Loucy (cell line): ENCODE measurements around the gene SLC22A14.

Source experiments
- H2AFZ ChIP-seq: fragments of 200-600 bp; sonication (generic); 2 replicates; pipeline ENCODE4 v1.6.0; 2016; ENCODE audit warnings: antibody characterized with exemption, mild to moderate bottlenecking, low read length, moderate library complexity
- H3F3A ChIP-seq: fragments of 200-600 bp; 2 replicates; pipeline ENCODE4 v1.6.0; 2016; ENCODE audit warnings: antibody characterized with exemption, low read depth, mild to moderate bottlenecking
- H3K27me3 ChIP-seq: fragments of 200-600 bp; sonication (generic); 2 replicates; pipeline ENCODE4 v1.6.1; 2014; ENCODE audit warnings: low read length, mild to moderate bottlenecking; ENCODE audit not compliant: insufficient read depth, poor library complexity, severe bottlenecking
- H3K36me3 ChIP-seq: fragments of 200-600 bp; sonication (generic); 2 replicates; pipeline ENCODE4 v1.6.1; 2016; ENCODE audit warnings: low read length; ENCODE audit not compliant: insufficient read depth
- H3K4me1 ChIP-seq: fragments of 200-600 bp; sonication (generic); 2 replicates; pipeline ENCODE4 v1.5.1; 2014; ENCODE audit warnings: low read length, mild to moderate bottlenecking; ENCODE audit not compliant: insufficient read depth, poor library complexity, severe bottlenecking
- H3K4me2 ChIP-seq: fragments of 200-600 bp; sonication (generic); 2 replicates; pipeline ENCODE4 v1.6.0; 2014; ENCODE audit warnings: antibody characterized with exemption, low read length, low read depth, mild to moderate bottlenecking; ENCODE audit not compliant: poor library complexity, severe bottlenecking
- H3K4me3 ChIP-seq: fragments of 200-600 bp; sonication (generic); 2 replicates; pipeline ENCODE4 v1.5.1; 2014; ENCODE audit warnings: low read length, mild to moderate bottlenecking, mixed read lengths; ENCODE audit not compliant: poor library complexity, severe bottlenecking
- H3K79me2 ChIP-seq: fragments of 200-600 bp; sonication (generic); 2 replicates; pipeline ENCODE4 v1.6.1; 2014; ENCODE audit warnings: low read length; ENCODE audit not compliant: insufficient read depth
- H3K9ac ChIP-seq: fragments of 200-600 bp; sonication (generic); 2 replicates; pipeline ENCODE4 v1.6.0; 2014; ENCODE audit warnings: mild to moderate bottlenecking, low read depth, low read length, moderate library complexity; ENCODE audit not compliant: poor library complexity, severe bottlenecking
- H3K9me2 ChIP-seq: fragments of 200-600 bp; sonication (generic); replicated peaks from 2 replicates; pipeline ENCODE4 v1.6.1; 2016; ENCODE audit warnings: low read depth, low read length, mixed read lengths
- H3K9me3 ChIP-seq: fragments of 200-600 bp; sonication (generic); 2 replicates; pipeline ENCODE4 v1.6.1; 2014; ENCODE audit warnings: mild to moderate bottlenecking, antibody characterized with exemption, low read length, low read depth; ENCODE audit not compliant: insufficient read depth
- H4K20me1 ChIP-seq: fragments of 200-600 bp; sonication (generic); 2 replicates; pipeline ENCODE4 v1.6.0; 2014; ENCODE audit warnings: antibody characterized with exemption, low read length, mild to moderate bottlenecking; ENCODE audit not compliant: insufficient read depth, poor library complexity, severe bottlenecking
- EZH2phosphoT487 ChIP-seq: fragments of 200-600 bp; IDR thresholded peaks from 2 replicates; pipeline ENCODE4 v1.6.1; 2018; ENCODE audit warnings: antibody characterized with exemption, mild to moderate bottlenecking, moderate library complexity, borderline replicate concordance
- TF ChIP-seq, protein P1 (sequence below): fragments of 200-600 bp; sonication (generic); conservative IDR thresholded peaks from 2 replicates; pipeline ENCODE4 v1.5.1; 2014; ENCODE audit warnings: mild to moderate bottlenecking, antibody characterized with exemption, low read length

SLC22A14 gene

DNA sequence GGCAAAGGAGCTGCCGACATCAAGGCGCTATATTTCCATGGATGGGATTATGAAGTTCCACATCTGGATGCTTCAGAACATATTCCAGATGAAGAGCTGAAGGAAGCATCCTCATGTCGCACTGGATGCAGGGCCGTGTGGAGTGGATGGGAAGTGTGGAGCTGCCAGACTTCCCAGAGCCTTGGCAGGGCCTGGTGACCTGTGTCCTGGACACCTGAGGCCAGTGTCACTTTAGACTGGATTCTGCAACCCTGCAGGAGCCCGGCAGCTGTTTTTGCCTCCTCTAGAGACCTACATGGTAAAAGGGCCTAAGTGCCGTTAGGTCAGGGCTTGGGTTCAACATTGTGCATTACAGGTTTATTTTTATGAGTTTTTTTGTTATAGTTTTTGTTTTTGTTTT is 53.2 kb downstream of the SLC22A14 start:
- no peak for TF ChIP-seq EZH2phosphoT487
- TF ChIP-seq, protein P1, sequence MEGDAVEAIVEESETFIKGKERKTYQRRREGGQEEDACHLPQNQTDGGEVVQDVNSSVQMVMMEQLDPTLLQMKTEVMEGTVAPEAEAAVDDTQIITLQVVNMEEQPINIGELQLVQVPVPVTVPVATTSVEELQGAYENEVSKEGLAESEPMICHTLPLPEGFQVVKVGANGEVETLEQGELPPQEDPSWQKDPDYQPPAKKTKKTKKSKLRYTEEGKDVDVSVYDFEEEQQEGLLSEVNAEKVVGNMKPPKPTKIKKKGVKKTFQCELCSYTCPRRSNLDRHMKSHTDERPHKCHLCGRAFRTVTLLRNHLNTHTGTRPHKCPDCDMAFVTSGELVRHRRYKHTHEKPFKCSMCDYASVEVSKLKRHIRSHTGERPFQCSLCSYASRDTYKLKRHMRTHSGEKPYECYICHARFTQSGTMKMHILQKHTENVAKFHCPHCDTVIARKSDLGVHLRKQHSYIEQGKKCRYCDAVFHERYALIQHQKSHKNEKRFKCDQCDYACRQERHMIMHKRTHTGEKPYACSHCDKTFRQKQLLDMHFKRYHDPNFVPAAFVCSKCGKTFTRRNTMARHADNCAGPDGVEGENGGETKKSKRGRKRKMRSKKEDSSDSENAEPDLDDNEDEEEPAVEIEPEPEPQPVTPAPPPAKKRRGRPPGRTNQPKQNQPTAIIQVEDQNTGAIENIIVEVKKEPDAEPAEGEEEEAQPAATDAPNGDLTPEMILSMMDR = no peak
- Histone ChIP-seq H2AFZ (no peak overlapping the region), H3K9me3 (no peaks in the 10 kb centered on the region), H3K9ac (no peak overlapping the region), H3K4me3 (no peak overlapping the region), H3K4me2 (no peak overlapping the region), H4K20me1 (no peaks in the 10 kb centered on the region), H3K9me2 (no peaks in the 10 kb centered on the region), H3K27me3 (no peaks in the 10 kb centered on the region), H3K36me3 (no peaks in the 10 kb centered on the region), H3K4me1 (no peaks in the 10 kb centered on the region), H3K79me2 (no peaks in the 10 kb centered on the region), H3F3A (no peaks in the 10 kb centered on the region)

DNA sequence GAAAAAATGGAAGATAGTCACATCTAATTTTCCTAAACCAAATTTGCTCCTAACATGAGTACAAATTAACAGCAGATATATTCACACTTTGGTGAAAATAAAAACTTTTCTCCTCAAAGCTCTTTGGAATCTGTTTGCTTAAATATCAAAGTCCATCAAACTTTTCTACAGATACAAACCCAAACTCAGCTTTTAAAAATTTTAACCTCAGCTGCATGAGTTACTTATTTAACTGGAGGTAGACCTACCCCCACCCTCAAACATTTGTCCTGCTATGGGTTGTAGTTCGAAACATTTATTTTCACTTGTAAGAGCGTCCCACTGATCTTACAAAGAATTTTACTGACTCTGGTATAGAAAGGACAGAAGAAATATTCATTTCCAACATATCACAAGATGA is 55.6 kb downstream of the SLC22A14 start:
- H3K4me2 ChIP-seq = no peak overlapping the region
- H3K27me3 ChIP-seq = no peaks in the 10 kb centered on the region
- H2AFZ ChIP-seq = no peak overlapping the region
- no peak overlapping the region for H3K9ac ChIP-seq
- no peaks in the 10 kb centered on the region for H3K4me1 ChIP-seq
- no peaks in the 10 kb centered on the region for H3K9me2 ChIP-seq
- no peaks in the 10 kb centered on the region for H3K9me3 ChIP-seq
- no peaks in the 10 kb centered on the region for H3K79me2 ChIP-seq
- no peaks in the 10 kb centered on the region for H3F3A ChIP-seq
- TF ChIP-seq EZH2phosphoT487 = no peak
- TF ChIP-seq, protein P1 = no peak
- no peaks in the 10 kb centered on the region for H4K20me1 ChIP-seq
- H3K4me3 ChIP-seq = no peak overlapping the region
- no peaks in the 10 kb centered on the region for H3K36me3 ChIP-seq

DNA sequence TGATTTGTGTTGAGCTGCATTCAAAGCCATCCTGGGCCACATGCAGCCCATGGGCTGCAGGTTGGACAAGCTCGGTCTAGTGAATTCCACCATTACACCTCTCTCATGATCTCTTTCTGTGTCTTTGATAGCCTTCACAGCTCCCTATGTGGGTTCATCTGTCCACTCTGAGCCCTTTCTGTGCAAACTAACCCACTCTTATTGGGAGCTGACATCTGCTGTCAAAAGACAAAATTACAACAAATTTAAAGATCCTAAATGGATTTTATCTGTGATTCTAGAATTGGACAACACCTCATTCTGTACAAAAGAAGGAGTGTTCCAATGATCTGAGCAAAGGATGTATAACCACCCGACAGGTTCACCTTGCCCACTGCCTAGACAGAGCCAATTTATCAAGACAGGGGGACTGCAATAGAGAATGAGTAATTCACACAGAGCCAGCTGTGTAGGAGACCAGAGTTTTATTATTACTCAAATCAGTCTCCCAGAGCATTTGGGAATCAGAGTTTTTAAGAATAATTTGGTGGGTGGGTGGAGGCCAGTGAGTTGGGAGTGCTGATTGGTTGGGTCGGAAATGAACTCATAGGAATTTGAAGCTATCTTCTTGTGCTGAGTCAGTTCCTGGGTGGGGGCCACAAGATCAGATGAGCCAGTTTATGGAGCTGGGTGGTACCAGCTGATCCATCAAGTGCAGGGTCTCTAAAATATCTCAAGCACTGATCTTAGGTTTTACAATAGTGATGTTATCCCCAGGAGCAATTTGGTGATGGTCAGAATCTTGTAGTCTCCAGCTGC is 61.9 kb downstream of the SLC22A14 start:
- no peaks in the 10 kb centered on the region for H3K27me3 ChIP-seq
- TF ChIP-seq, protein P1 = peak; percentile 53
- no peak for TF ChIP-seq EZH2phosphoT487
- peaks cover 17% of the 10 kb centered on the region for H3K4me1 ChIP-seq

More for the DNA sequence above, 61.9 kb downstream of the SLC22A14 start:
- Histone ChIP-seq H3K4me2 (no peak overlapping the region), H3K9me2 (no peaks in the 10 kb centered on the region), H3K79me2 (peaks cover 18% of the 10 kb centered on the region), H3K4me3 (no peak overlapping the region), H3F3A (no peaks in the 10 kb centered on the region), H3K36me3 (no peaks in the 10 kb centered on the region), H3K9ac (no peak overlapping the region), H2AFZ (no peak overlapping the region), H4K20me1 (no peaks in the 10 kb centered on the region), H3K9me3 (no peaks in the 10 kb centered on the region)
